Stimulated activated CD8-positive, alpha-beta memory T cell treated with anti-CD3 and anti-CD28 coated beads, Interleukin-2, amount 100 ng/mL, for 1 hour (primary cell): ENCODE data around the gene MRS2.
"Not testable (repeated sequence)": the region's sequence is repeated elsewhere in the genome, so short reads cannot be mapped to it uniquely, and the experiment has no call there.

Experiments used
- DNase-seq, 2 donors: peaks; one replicate each; pipeline ENCODE4 v3.0.0-alpha.2; 2020; ENCODE audit warnings: low read depth in 2 of 2

The MRS2 gene

GRCh38 chr6:24402697-24403500 is at the start of gene MRS2:
Gene MRS2 (plus strand): TSS chr6:24402936. CDS start chr6:24403047, 111 bp downstream.
- DNase-seq: peak; percentile 59 to 61

GRCh38 chr6:24353861-24354260 is 48.9 kb upstream of the MRS2 start:
- DNase-seq: no peak

- DNase-seq: no peak
Measured at GRCh38 chr6:24355393-24355792, 47.3 kb upstream of the MRS2 start.

- DNase-seq: no peak
Measured at GRCh38 chr6:24356310-24356973, 46.3 kb upstream of the MRS2 start.

GRCh38 chr6:24357336-24358218 is 45.2 kb upstream of the MRS2 start, which contains the start of gene DCDC2:
Gene DCDC2 (minus strand): TSS chr6:24358059. CDS start chr6:24357750, 309 bp downstream.
- no peak for DNase-seq

- no peak for DNase-seq
Measured at GRCh38 chr6:24358219-24358821, 44.4 kb upstream of the MRS2 start.

GRCh38 chr6:24359640-24360454 is 42.9 kb upstream of the MRS2 start:
- DNase-seq: peak; percentile 41 to 43

- not testable (repeated sequence) for DNase-seq
Measured at GRCh38 chr6:24362363-24362762, 40.4 kb upstream of the MRS2 start.

- DNase-seq: not testable (repeated sequence)
Measured at GRCh38 chr6:24365103-24365633, 37.6 kb upstream of the MRS2 start.

GRCh38 chr6:24374612-24375011 is 28.1 kb upstream of the MRS2 start:
- no peak for DNase-seq

- DNase-seq: no peak
Measured at GRCh38 chr6:24376871-24377270, 25.9 kb upstream of the MRS2 start.

- DNase-seq: no peak
Measured at GRCh38 chr6:24378473-24379097, 24.2 kb upstream of the MRS2 start.

GRCh38 chr6:24381476-24382219 is 21.1 kb upstream of the MRS2 start:
- DNase-seq: no peak

- no peak for DNase-seq
Measured at GRCh38 chr6:24382220-24382540, 20.6 kb upstream of the MRS2 start.

GRCh38 chr6:24382891-24383494 is 19.7 kb upstream of the MRS2 start:
- DNase-seq: not testable (repeated sequence)

- DNase-seq: not testable (repeated sequence)
Measured at GRCh38 chr6:24384369-24385130, 18.2 kb upstream of the MRS2 start.

GRCh38 chr6:24385536-24386269 is 17.0 kb upstream of the MRS2 start:
- DNase-seq: no peak

- no peak for DNase-seq
Measured at GRCh38 chr6:24387818-24388217, 14.9 kb upstream of the MRS2 start.
